Stimulated activated CD8-positive, alpha-beta memory T cell treated with anti-CD3 and anti-CD28 coated beads, Interleukin-7, amount 100 ng/mL, for 4 hours (primary cell): ENCODE data around the gene GMPPA.

Experiments used
- DNase-seq, 2 donors: peaks; one replicate each; pipeline ENCODE4 v3.0.0-alpha.2; 2020; ENCODE audit warnings: low read depth in 2 of 2

Gene GMPPA

GRCh38 chr2:219498280-219499057 lies at the start of gene GMPPA:
Gene GMPPA (plus strand): TSS chr2:219498891. CDS start chr2:219499976, 1,085 bp downstream.
- DNase-seq = peak; percentile 85 to 89

GRCh38 chr2:219449609-219450008 lies 49.1 kb upstream of the GMPPA start:
- no peak for DNase-seq

GRCh38 chr2:219451661-219452360 lies 46.9 kb upstream of the GMPPA start:
- no peak for DNase-seq

- no peak for DNase-seq
These were observed 46.1 kb upstream of the GMPPA start for GRCh38 chr2:219452361-219453317.

GRCh38 chr2:219453671-219454590 lies 44.8 kb upstream of the GMPPA start:
- DNase-seq = no peak

- no peak for DNase-seq
These were observed 43.1 kb upstream of the GMPPA start for GRCh38 chr2:219455581-219455980.

GRCh38 chr2:219457784-219458369 lies 40.8 kb upstream of the GMPPA start:
- DNase-seq = no peak

- DNase-seq = no peak
These were observed 39.7 kb upstream of the GMPPA start for GRCh38 chr2:219458996-219459395.

- DNase-seq = peak in 1 of 2 donors; percentile 19
These were observed 39.0 kb upstream of the GMPPA start for GRCh38 chr2:219459460-219460311.

GRCh38 chr2:219460424-219460926 lies 38.2 kb upstream of the GMPPA start:
- no peak for DNase-seq

- no peak for DNase-seq
These were observed 37.6 kb upstream of the GMPPA start for GRCh38 chr2:219461047-219461514.

GRCh38 chr2:219461669-219462068 lies 37.0 kb upstream of the GMPPA start:
- DNase-seq = no peak

GRCh38 chr2:219462349-219462748 lies 36.3 kb upstream of the GMPPA start:
- DNase-seq = no peak

GRCh38 chr2:219464286-219465032 lies 34.2 kb upstream of the GMPPA start:
- DNase-seq = no peak

GRCh38 chr2:219465659-219466561 lies 32.8 kb upstream of the GMPPA start:
- DNase-seq = no peak

GRCh38 chr2:219466816-219467735 lies 31.6 kb upstream of the GMPPA start:
- DNase-seq = no peak
